BE2C (cell line): ENCODE results near the gene E2F6.

Source experiments
- DNase-seq: peaks from one replicate; pipeline ENCODE4 v3.0.0-alpha.2; 2020
- H3K27me3 ChIP-seq: fragments of 250-450 bp; sonication (Bioruptor Pico); 2 replicates; pipeline ENCODE4 v1.5.1; 2020; ENCODE audit warnings: mild to moderate bottlenecking
- H3K36me3 ChIP-seq: fragments of 250-450 bp; sonication (Bioruptor Pico); 2 replicates; pipeline ENCODE4 v1.5.1; 2020; ENCODE audit warnings: mild to moderate bottlenecking
- H3K4me1 ChIP-seq: fragments of 250-450 bp; sonication (Bioruptor Pico); 2 replicates; pipeline ENCODE4 v1.5.1; 2020
- H3K4me3 ChIP-seq: 2 replicates; pipeline ENCODE4 v1.5.1; 2011; ENCODE audit warnings: low read depth, low read length
- H3K9me3 ChIP-seq: fragments of 250-450 bp; sonication (Bioruptor Pico); 2 replicates; pipeline ENCODE4 v1.5.1; 2020
- CTCF ChIP-seq: IDR thresholded peaks from 2 replicates; pipeline ENCODE4 v1.5.1; 2012; ENCODE audit warnings: mild to moderate bottlenecking, low read depth, low read length

Gene E2F6

GRCh38 chr2:11473659-11474433 is 7.9 kb upstream of the E2F6 start:
- no peak for TF ChIP-seq CTCF
- no peaks in the 10 kb centered on the region for H3K4me1 ChIP-seq
- no peak for DNase-seq
- H3K27me3 ChIP-seq = no peaks in the 10 kb centered on the region
- no peaks in the 10 kb centered on the region for H3K36me3 ChIP-seq
- no peak overlapping the region for H3K4me3 ChIP-seq
- no peaks in the 10 kb centered on the region for H3K9me3 ChIP-seq

- peaks cover 11% of the 10 kb centered on the region for H3K36me3 ChIP-seq
- H3K4me1 ChIP-seq = no peaks in the 10 kb centered on the region
- no peak overlapping the region for H3K4me3 ChIP-seq
- DNase-seq = no peak
- no peak for TF ChIP-seq CTCF
- H3K9me3 ChIP-seq = no peaks in the 10 kb centered on the region
- H3K27me3 ChIP-seq = no peaks in the 10 kb centered on the region
Measured at GRCh38 chr2:11467749-11468148, 1.8 kb upstream of the E2F6 start.

- no peak for TF ChIP-seq CTCF
- DNase-seq = no peak
- no peaks in the 10 kb centered on the region for H3K9me3 ChIP-seq
- H3K36me3 ChIP-seq = peaks cover 12% of the 10 kb centered on the region
- H3K4me3 ChIP-seq = no peak overlapping the region
- no peaks in the 10 kb centered on the region for H3K4me1 ChIP-seq
- no peaks in the 10 kb centered on the region for H3K27me3 ChIP-seq
Measured at GRCh38 chr2:11467129-11467649, 1.2 kb upstream of the E2F6 start.

GRCh38 chr2:11466307-11467128 is 557 bp upstream of the E2F6 start:
- TF ChIP-seq CTCF = no peak
- no peak for DNase-seq
- peaks cover 12% of the 10 kb centered on the region for H3K36me3 ChIP-seq
- H3K9me3 ChIP-seq = no peaks in the 10 kb centered on the region
- no peaks in the 10 kb centered on the region for H3K27me3 ChIP-seq
- H3K4me1 ChIP-seq = no peaks in the 10 kb centered on the region
- peak overlapping the region; percentile 55 for H3K4me3 ChIP-seq

- no peak for DNase-seq
- Histone ChIP-seq H3K27me3 (no peaks in the 10 kb centered on the region), H3K4me3 (peak overlapping the region; percentile 55), H3K4me1 (no peaks in the 10 kb centered on the region), H3K36me3 (peaks cover 16% of the 10 kb centered on the region), H3K9me3 (no peaks in the 10 kb centered on the region)
- no peak for TF ChIP-seq CTCF
Measured at GRCh38 chr2:11465110-11465484, 864 bp downstream of the E2F6 start.
